ENCODE data around the gene MAPK8IP1. TPM values are rescaled to one million over a fixed set of nuclear protein-coding genes. Genes with fewer than 3 reads are reported as not detected.

Gene MAPK8IP1
- total RNA-seq, 1 experiment from 2014 or later, result 2.2 TPM

DNA sequence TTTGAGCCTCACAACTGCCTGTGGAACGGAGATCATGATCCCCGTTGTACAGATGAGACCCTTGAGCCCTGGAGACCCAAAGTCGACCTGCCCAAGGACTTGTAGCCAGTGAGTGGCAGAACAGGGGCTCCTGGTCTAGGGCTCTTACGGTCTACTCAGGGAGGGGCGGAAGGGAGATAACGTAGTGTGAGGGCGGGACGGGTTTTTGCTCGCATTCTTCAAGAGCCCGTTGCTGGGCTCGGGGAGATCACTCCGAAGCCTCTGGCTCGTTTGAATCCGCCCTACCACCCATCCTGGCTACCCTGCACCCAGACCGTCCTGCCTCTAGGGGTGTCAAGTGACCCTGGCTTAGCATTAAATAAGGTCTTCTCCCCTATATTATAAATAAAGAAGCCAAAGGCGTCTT is 37.5 kb upstream of the MAPK8IP1 start:
- DNase-seq (ENCODE audit: unreplicated experiment), result peak; percentile 25
- H3K36me3 Mint-ChIP-seq (ENCODE audit: insufficient read depth, unreplicated experiment), result peaks cover 6% of the 10 kb centered on the region
- BruUV-seq (replicated peaks), result TSS peak; percentile 37
- H3K4me3 Mint-ChIP-seq (ENCODE audit: unreplicated experiment), result peak overlapping the region; percentile 75
- H3K9me3 Mint-ChIP-seq (ENCODE audit: unreplicated experiment), result no peaks in the 10 kb centered on the region
- H3K27me3 Mint-ChIP-seq (ENCODE audit: insufficient read depth, unreplicated experiment), result peaks cover 4% of the 10 kb centered on the region
- ChIA-PET CTCF (no interaction called here), POLR2A (interaction anchor here (0.6 to 3.5 kb wide), 7 partner anchors 9 to 228 kb away, joined by 3 to 24 read pairs (median 6); no protein-coding TSS in a partner anchor)
- TF ChIP-seq, protein P1, sequence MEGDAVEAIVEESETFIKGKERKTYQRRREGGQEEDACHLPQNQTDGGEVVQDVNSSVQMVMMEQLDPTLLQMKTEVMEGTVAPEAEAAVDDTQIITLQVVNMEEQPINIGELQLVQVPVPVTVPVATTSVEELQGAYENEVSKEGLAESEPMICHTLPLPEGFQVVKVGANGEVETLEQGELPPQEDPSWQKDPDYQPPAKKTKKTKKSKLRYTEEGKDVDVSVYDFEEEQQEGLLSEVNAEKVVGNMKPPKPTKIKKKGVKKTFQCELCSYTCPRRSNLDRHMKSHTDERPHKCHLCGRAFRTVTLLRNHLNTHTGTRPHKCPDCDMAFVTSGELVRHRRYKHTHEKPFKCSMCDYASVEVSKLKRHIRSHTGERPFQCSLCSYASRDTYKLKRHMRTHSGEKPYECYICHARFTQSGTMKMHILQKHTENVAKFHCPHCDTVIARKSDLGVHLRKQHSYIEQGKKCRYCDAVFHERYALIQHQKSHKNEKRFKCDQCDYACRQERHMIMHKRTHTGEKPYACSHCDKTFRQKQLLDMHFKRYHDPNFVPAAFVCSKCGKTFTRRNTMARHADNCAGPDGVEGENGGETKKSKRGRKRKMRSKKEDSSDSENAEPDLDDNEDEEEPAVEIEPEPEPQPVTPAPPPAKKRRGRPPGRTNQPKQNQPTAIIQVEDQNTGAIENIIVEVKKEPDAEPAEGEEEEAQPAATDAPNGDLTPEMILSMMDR (IDR thresholded peaks at IDR 0.05; ENCODE audit: unreplicated experiment), result no peak
- H3K4me1 Mint-ChIP-seq (ENCODE audit: insufficient read depth, unreplicated experiment), result peaks cover 18% of the 10 kb centered on the region
- intact Hi-C loops (cut with micrococcal nuclease), result loop anchor here (1.0 to 10.0 kb wide), 4 partner anchors 11 to 70 kb away; partner anchors contain the start of gene SLC35C1
- peak overlapping the region; percentile 66 for H3K27ac Mint-ChIP-seq (ENCODE audit: low read depth, unreplicated experiment)

DNA sequence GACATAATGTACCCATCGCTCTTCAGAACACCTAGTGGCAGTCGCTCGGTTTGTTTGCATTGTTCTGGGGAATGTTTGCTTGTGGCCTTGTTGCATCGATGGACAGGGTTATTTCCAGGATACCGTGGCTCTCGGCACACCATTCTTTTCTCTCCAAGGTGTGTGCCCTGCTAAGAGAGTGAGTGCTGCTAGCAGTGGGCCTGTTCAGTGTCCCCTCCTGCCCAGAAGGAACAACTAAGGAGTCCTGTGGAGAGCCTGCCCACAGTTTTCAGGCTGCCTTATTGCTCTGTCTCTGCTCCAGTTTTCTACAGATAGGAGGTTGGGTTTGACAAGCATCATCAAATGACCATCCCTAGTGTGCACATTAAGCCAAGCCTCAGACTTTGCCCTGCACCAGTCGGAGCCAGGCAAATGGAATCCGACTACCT is 36.8 kb upstream of the MAPK8IP1 start:
- Mint-ChIP-seq H3K27me3 (ENCODE audit: insufficient read depth, unreplicated experiment) (no peaks in the 10 kb centered on the region), H3K9me3 (ENCODE audit: unreplicated experiment) (no peaks in the 10 kb centered on the region), H3K4me3 (ENCODE audit: unreplicated experiment) (peak overlapping the region; percentile 75), H3K4me1 (ENCODE audit: insufficient read depth, unreplicated experiment) (peaks cover 11% of the 10 kb centered on the region), H3K36me3 (ENCODE audit: insufficient read depth, unreplicated experiment) (peaks cover 6% of the 10 kb centered on the region), H3K27ac (ENCODE audit: low read depth, unreplicated experiment) (peak overlapping the region; percentile 66)
- no peak for DNase-seq (ENCODE audit: unreplicated experiment)
- intact Hi-C loops (cut with micrococcal nuclease), result loop anchor here (10.0 kb wide), 1 partner anchor 46 kb away; no protein-coding TSS in a partner anchor
- BruUV-seq (replicated peaks), result no TSS peak
- ChIA-PET POLR2A (interaction anchor here (1.4 to 3.5 kb wide), 4 partner anchors 9 to 82 kb away, joined by 4 to 24 read pairs (median 14); no protein-coding TSS in a partner anchor), CTCF (no interaction called here)
- TF ChIP-seq, protein P1 (IDR thresholded peaks at IDR 0.05; ENCODE audit: unreplicated experiment), result no peak

DNA sequence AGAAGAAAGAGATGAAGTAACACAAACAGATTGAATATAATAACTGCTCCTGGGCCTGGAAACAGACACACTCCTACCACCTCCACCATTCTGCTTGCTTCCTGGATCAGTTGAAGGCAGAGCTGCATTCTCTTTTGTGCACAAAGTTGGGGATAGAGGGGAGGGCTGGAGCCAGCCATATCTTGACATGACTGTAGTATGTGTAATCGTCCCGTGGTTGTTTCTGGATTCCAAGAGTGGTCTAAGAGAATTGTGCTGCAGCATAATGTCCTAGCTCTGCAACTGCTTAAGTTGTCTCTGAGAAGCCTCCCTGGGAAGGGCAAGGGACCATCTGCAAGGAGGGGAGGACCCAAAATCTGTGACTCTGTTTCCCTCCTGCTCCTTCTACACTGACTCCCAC is 35.0 kb upstream of the MAPK8IP1 start:
- POLR2A ChIA-PET, result interaction anchor here (0.6 to 1.4 kb wide), 5 partner anchors 9 to 67 kb away, joined by 3 to 8 read pairs (median 3); partner anchors contain the start of gene PEX16

DNA sequence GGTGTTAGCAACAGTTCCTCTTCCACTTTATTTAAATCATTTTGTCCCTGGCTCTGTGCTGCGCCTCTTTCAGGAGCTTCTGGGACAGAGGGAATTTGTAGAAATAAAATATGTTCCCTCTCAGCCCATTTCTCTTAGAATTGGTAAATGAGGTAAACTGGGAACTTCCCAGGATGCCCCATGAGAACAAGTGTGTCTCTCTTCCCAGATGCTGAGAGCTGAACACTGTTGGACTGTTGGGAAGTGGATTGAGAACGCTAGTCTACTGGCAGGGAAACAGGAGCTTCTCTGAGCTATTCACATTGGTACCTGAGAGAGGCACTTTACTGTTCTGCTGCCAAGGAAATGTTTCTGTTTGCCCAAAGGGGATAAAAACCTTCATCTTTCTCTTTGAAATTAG is 34.2 kb upstream of the MAPK8IP1 start:
- ChIA-PET CTCF (no interaction called here), POLR2A (interaction anchor here (1.0 to 1.1 kb wide), 2 partner anchors 12 to 66 kb away, joined by 3 to 4 read pairs; partner anchors contain the start of gene PEX16)
- no TSS peak for BruUV-seq (replicated peaks)
- Mint-ChIP-seq H3K27me3 (ENCODE audit: insufficient read depth, unreplicated experiment) (no peaks in the 10 kb centered on the region), H3K27ac (ENCODE audit: low read depth, unreplicated experiment) (no peak overlapping the region), H3K4me1 (ENCODE audit: insufficient read depth, unreplicated experiment) (peaks cover 11% of the 10 kb centered on the region), H3K9me3 (ENCODE audit: unreplicated experiment) (no peaks in the 10 kb centered on the region), H3K36me3 (ENCODE audit: insufficient read depth, unreplicated experiment) (peaks cover 10% of the 10 kb centered on the region), H3K4me3 (ENCODE audit: unreplicated experiment) (no peak overlapping the region)
- TF ChIP-seq, protein P1 (IDR thresholded peaks at IDR 0.05; ENCODE audit: unreplicated experiment), result no peak
- DNase-seq (ENCODE audit: unreplicated experiment), result no peak
- intact Hi-C loops (cut with micrococcal nuclease), result no loop called here

More for the DNA sequence above, 35.0 kb upstream of the MAPK8IP1 start:
- TF ChIP-seq, protein P1 (IDR thresholded peaks at IDR 0.05; ENCODE audit: unreplicated experiment), result no peak
- H3K36me3 Mint-ChIP-seq (ENCODE audit: insufficient read depth, unreplicated experiment), result peaks cover 6% of the 10 kb centered on the region
- intact Hi-C loops (cut with micrococcal nuclease), result no loop called here
- H3K9me3 Mint-ChIP-seq (ENCODE audit: unreplicated experiment), result no peaks in the 10 kb centered on the region
- no peak for DNase-seq (ENCODE audit: unreplicated experiment)
- peaks cover 11% of the 10 kb centered on the region for H3K4me1 Mint-ChIP-seq (ENCODE audit: insufficient read depth, unreplicated experiment)
- H3K27ac Mint-ChIP-seq (ENCODE audit: low read depth, unreplicated experiment), result no peak overlapping the region
- no peaks in the 10 kb centered on the region for H3K27me3 Mint-ChIP-seq (ENCODE audit: insufficient read depth, unreplicated experiment)
- CTCF ChIA-PET, result interaction anchor here (0.6 to 0.7 kb wide), 2 partner anchors 45 to 115 kb away, joined by 3 to 5 read pairs; no protein-coding TSS in a partner anchor
- no TSS peak for BruUV-seq (replicated peaks)
- H3K4me3 Mint-ChIP-seq (ENCODE audit: unreplicated experiment), result no peak overlapping the region
